NCI-H1436 treated with DMSO at 0.1 percent for 48 hours (cell line): ENCODE results near the gene ELP2.

ENCODE experiments used
- DNase-seq: peaks from one replicate; lab custom pipeline; 2025; lab: John Stamatoyannopoulos, UW

Gene ELP2

GRCh38 chr18:36217348-36217747, 87.6 kb downstream of the ELP2 start:
- DNase-seq, result no peak

- DNase-seq, result no peak
Measured at GRCh38 chr18:36229188-36229587, 99.5 kb downstream of the ELP2 start.
